Endothelial cell of umbilical vein (primary cell): Measurements from ENCODE around the gene ACE. TPM values are rescaled to one million over a fixed set of nuclear protein-coding genes. Genes with fewer than 3 reads are reported as not detected.

ENCODE experiments used
- BruUV-seq: library from RNA; stranded (reverse); fragments of 400-500 nt; replicated peaks from 2 replicates; lab custom pipeline; 2021; lab: Mats Ljungman, UMichigan
- CTCF ChIA-PET: fragments of 300-600, 350-600 bp; sonication (Branson Sonifier 250); formaldehyde crosslinking; loops from one replicate; lab custom pipeline; 2021; ENCODE audit warnings: antibody characterized with exemption, inconsistent platforms; lab: Charles Lee
- POLR2A ChIA-PET: fragments of 300-600, 350-600 bp; sonication (Branson Sonifier 250); formaldehyde crosslinking; loops from one replicate; lab custom pipeline; 2021; ENCODE audit warnings: antibody characterized with exemption, inconsistent platforms; lab: Charles Lee
- DNase-seq: peaks from one replicate; pipeline ENCODE4 v3.0.0-alpha.2; 2011; ENCODE audit warnings: low read depth, low spot score
- FAIRE-seq: peaks from 2 replicates; lab custom pipeline; 2011; peaks lifted over from hg19 to GRCh38; lab: Jason Lieb, UNC
- H2AFZ ChIP-seq: 2 replicates; pipeline ENCODE4 v1.6.0; 2012; ENCODE audit warnings: low read depth, low read length, control low read depth, inconsistent platforms
- H3K27ac ChIP-seq: 2 replicates; pipeline ENCODE4 v1.5.1; 2011; ENCODE audit warnings: low read depth, mild to moderate bottlenecking, control low read depth, low read length, moderate library complexity; ENCODE audit not compliant: insufficient read depth
- H3K27me3 ChIP-seq, 2 experiments: 2 replicates each; pipeline versions ENCODE4 v1.6.0 to v1.6.1; 2011; ENCODE audit warnings: low read length in 2 of 2, mixed read lengths in 1 of 2; ENCODE audit not compliant: control insufficient read depth in 2 of 2, insufficient read depth in 2 of 2
- H3K36me3 ChIP-seq, 2 experiments: 2 replicates in 1 of 2; 3 replicates in 1 of 2; pipeline ENCODE4 v1.5.1; 2011; ENCODE audit warnings: low read length in 2 of 2, mild to moderate bottlenecking in 1 of 2, moderate library complexity in 1 of 2; ENCODE audit not compliant: control insufficient read depth in 2 of 2, insufficient read depth in 2 of 2; ENCODE audit errors: extremely low read depth in 1 of 2
- H3K4me1 ChIP-seq: 3 replicates; pipeline ENCODE4 v1.5.1; 2011; ENCODE audit warnings: mild to moderate bottlenecking, low read length; ENCODE audit not compliant: control insufficient read depth, insufficient read depth; ENCODE audit errors: extremely low read depth
- H3K4me2 ChIP-seq: 2 replicates; pipeline ENCODE4 v1.6.1; 2011; ENCODE audit warnings: low read length, control low read depth, mixed read lengths; ENCODE audit not compliant: insufficient read depth
- H3K4me3 ChIP-seq, 3 experiments: fragments of 200-600 bp in 1 of 3; sonication (generic), shearing (Covaris generic) in 1 of 3; replicated peaks in 1 of 3; 2 replicates each; pipeline ENCODE4 v1.5.1; 2011 to 2016; ENCODE audit warnings: control low read depth in 3 of 3, low read length in 3 of 3, mild to moderate bottlenecking in 2 of 3, inconsistent platforms in 1 of 3, low read depth in 1 of 3, moderate library complexity in 1 of 3; ENCODE audit not compliant: insufficient read depth in 1 of 3
- H3K79me2 ChIP-seq: 2 replicates; pipeline ENCODE4 v1.6.0; 2012; ENCODE audit warnings: low read length, inconsistent platforms; ENCODE audit not compliant: control insufficient read depth, insufficient read depth
- H3K9ac ChIP-seq: replicated peaks from 2 replicates; pipeline ENCODE3; 2011; ENCODE audit warnings: low read length, control low read depth; ENCODE audit not compliant: insufficient read depth; ENCODE audit errors: extremely low read depth
- H3K9me1 ChIP-seq: replicated peaks from 3 replicates; pipeline ENCODE4 v1.6.0; 2011; ENCODE audit warnings: mild to moderate bottlenecking, low read length; ENCODE audit not compliant: control insufficient read depth, insufficient read depth; ENCODE audit errors: extremely low read depth
- H3K9me3 ChIP-seq: replicated peaks from 2 replicates; pipeline ENCODE4 v1.5.1; 2012; ENCODE audit warnings: low read length, inconsistent platforms; ENCODE audit not compliant: control insufficient read depth, insufficient read depth
- H4K20me1 ChIP-seq: replicated peaks from 2 replicates; pipeline ENCODE3; 2011; ENCODE audit warnings: mild to moderate bottlenecking, low read length; ENCODE audit not compliant: control insufficient read depth, insufficient read depth; ENCODE audit errors: extremely low read depth
- CTCF ChIP-seq, 2 donors: IDR thresholded peaks; 1 replicate in 1 of 2; 2 replicates in 1 of 2; pipeline ENCODE4 v1.5.1; 2011; ENCODE audit warnings: low read length in 2 of 2, mild to moderate bottlenecking in 2 of 2, moderate library complexity in 2 of 2, control low read depth in 1 of 2, inconsistent platforms in 1 of 2, low read depth in 1 of 2; ENCODE audit not compliant: insufficient read depth in 1 of 2; ENCODE audit errors: extremely low read depth in 1 of 2
- EZH2 ChIP-seq: IDR thresholded peaks from 2 replicates; pipeline ENCODE4 v1.6.1; 2012; ENCODE audit warnings: borderline replicate concordance, low read depth, mild to moderate bottlenecking, moderate library complexity, low read length, inconsistent platforms; ENCODE audit not compliant: severe bottlenecking
- FOS ChIP-seq: IDR thresholded peaks from 2 replicates; pipeline ENCODE4 v1.6.1; 2011; ENCODE audit warnings: mild to moderate bottlenecking, low read length, moderate library complexity, borderline replicate concordance; ENCODE audit not compliant: insufficient read depth
- GATA2 ChIP-seq: IDR thresholded peaks from 2 replicates; pipeline ENCODE4 v1.7.0; 2011; ENCODE audit warnings: low read depth, mild to moderate bottlenecking, moderate library complexity, mixed read lengths, low read length; ENCODE audit not compliant: insufficient read length, insufficient read depth
- JUN ChIP-seq: IDR thresholded peaks from 2 replicates; pipeline ENCODE4 v1.6.1; 2011; ENCODE audit warnings: borderline replicate concordance, low read depth; ENCODE audit not compliant: insufficient read length, insufficient read depth
- MAX ChIP-seq: IDR thresholded peaks from 2 replicates; pipeline ENCODE4 v1.6.1; 2011; ENCODE audit not compliant: insufficient read depth, insufficient read length
- MYC ChIP-seq: IDR thresholded peaks from one replicate; pipeline ENCODE4 v1.6.1; 2011; ENCODE audit warnings: mild to moderate bottlenecking, low read depth, low read length
- POLR2A ChIP-seq: IDR thresholded peaks from 2 replicates; pipeline ENCODE4 v1.6.1; 2012; ENCODE audit warnings: low read depth, mild to moderate bottlenecking, control low read depth, low read length
- POLR2AphosphoS5 ChIP-seq: IDR thresholded peaks from 2 replicates; pipeline ENCODE4 v1.6.1; 2012; ENCODE audit warnings: low read depth, mild to moderate bottlenecking, control low read depth, low read length, moderate library complexity; ENCODE audit not compliant: insufficient read depth
- dilution Hi-C: fragments of 300-500 bp; cut with MboI; formaldehyde crosslinking; loops from one replicate; pipeline ENCODE4 v1.15.0; 2019; ENCODE audit warnings: low sequenced_read_pairs; ENCODE audit not compliant: extremely low pct_ligation_motif_present
- intact Hi-C: fragments of 100-400 bp; cut with micrococcal nuclease; formaldehyde crosslinking; loops from one replicate; pipeline ENCODE4 v1.10.0; 2022
- polyA plus RNA-seq, 4 experiments: library from polyadenylated mRNA; depleted of rRNA in 3 of 4; stranded (reverse) in 3 of 4; unstranded in 1 of 4; fragments of >200 nt; gene quantifications; 2 replicates each; pipeline versions ENCODE4 v1.2.1 to v1.2.3, GENCODE V29; 2011 to 2012; ENCODE audit warnings: missing spikeins in 1 of 4
- total RNA-seq: library from RNA; stranded (reverse); gene quantifications from 2 replicates; pipeline ENCODE4 v1.2.3, GENCODE V29; 2021

Gene ACE
- total and polyA plus RNA-seq, 2 donors (not counting 3 experiments of a cell fraction or from before 2014, with no cell fraction given) = 63.4 to 207 TPM

- H3K79me2 ChIP-seq = no peaks in the 10 kb centered on the region
- no peak overlapping the region for H3K27ac ChIP-seq
- dilution Hi-C loops (no loop called here), intact Hi-C loops (no loop called here)
- BruUV-seq = no TSS peak
- peaks cover 0 to 2% of the 10 kb centered on the region in 2 experiments for H3K36me3 ChIP-seq
- FAIRE-seq = no peak
- no peak overlapping the region for H3K4me3 ChIP-seq
- no peaks in the 10 kb centered on the region for H4K20me1 ChIP-seq
- ChIA-PET CTCF (interaction anchor here (1.1 to 15.0 kb wide), 3 partner anchors 17 to 182 kb away, joined by 5 to 540 read pairs (median 10); partner anchors contain the start of gene ACE), POLR2A (no interaction called here)
- H3K9ac ChIP-seq = no peak overlapping the region
- peaks cover 34% of the 10 kb centered on the region for H3K4me1 ChIP-seq
- H3K27me3 ChIP-seq = no peaks in the 10 kb centered on the region
- no peaks in the 10 kb centered on the region for H3K9me1 ChIP-seq
- H3K4me2 ChIP-seq = no peak overlapping the region
- H2AFZ ChIP-seq = no peak overlapping the region
- H3K9me3 ChIP-seq = no peaks in the 10 kb centered on the region
- no peak for DNase-seq
- no peak for TF ChIP-seq GATA2
- no peak for TF ChIP-seq EZH2
- no peak for TF ChIP-seq POLR2A
- TF ChIP-seq MYC = no peak
- no peak for TF ChIP-seq CTCF (IDR thresholded peaks at IDR 0.05; ENCODE audit: extremely low read depth in 1 of 2, insufficient read depth in 1 of 2, low read depth in 1 of 2, low read length in 2 of 2)
- TF ChIP-seq MAX = no peak
- no peak for TF ChIP-seq FOS
- TF ChIP-seq JUN = no peak
- TF ChIP-seq POLR2AphosphoS5 = no peak
Measured at GRCh38 chr17:63430223-63430622, 46.6 kb upstream of the ACE start.
